ENCODE measurements around the gene ZNF536.

ZNF536 gene

DNA sequence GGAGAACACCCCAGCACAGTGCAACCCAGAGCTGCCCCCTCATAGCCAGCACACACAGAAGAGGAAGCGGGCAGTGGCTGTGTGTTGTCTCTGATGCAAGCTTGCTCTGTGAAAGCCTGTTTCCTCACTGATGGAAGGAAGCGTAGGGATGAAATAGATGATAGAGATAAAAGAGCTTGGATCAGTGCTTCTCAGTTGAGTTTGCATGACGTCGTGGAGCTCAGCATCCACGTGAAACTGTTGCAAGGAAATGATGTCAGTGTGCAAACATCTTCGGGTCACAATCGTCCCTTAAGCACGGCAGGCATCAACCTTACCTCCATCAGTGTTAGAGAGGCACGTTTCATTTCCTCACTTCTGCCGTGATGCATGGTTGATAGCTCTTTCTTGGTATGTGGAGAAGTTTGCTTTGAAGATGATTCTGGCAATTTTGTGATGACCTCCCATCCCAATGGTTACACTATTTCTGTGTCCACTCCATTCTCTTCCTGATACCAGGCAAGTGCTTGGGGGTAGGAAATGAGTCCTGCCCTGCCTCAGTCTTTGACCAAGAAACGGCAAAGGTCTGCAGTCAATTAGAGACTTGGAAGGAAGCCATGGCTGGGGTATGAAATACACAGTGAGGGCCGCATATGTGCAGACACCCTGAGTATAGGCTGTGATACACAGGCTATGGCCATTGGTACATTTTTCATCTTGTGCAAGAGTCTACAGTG, 183.0 kb downstream of the ZNF536 start:
- in situ Hi-C loops (cut with MboI; ENCODE audit: low sequenced_read_pairs) = no loop called here

GRCh38 chr19:30555791-30556110, 183.6 kb downstream of the ZNF536 start:
- in situ Hi-C loops (cut with MboI; ENCODE audit: low sequenced_read_pairs) = no loop called here

DNA sequence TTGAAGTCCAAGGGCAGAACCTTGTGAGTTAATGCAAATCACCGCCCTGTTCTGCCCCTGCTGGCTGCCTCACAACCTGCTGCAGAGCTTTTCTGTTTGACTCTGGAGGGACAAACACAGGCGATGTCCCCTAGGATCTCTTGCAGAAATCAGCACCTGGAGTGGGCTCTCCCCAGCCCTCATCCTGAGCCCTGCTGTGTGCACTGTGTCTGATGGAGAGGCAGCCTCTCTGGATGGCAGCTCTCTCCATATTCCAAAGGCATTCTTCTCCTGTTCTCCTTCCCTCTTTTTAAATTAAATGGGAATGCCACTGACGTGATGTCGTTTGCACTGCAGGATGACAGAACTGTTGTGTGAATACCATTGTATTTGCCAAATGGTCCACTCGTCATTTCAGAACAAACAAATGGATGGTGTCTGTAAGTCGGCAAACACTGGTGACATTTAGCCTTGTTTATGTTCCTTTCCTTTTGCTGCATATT, 184.1 kb downstream of the ZNF536 start:
- in situ Hi-C loops (cut with MboI; ENCODE audit: low sequenced_read_pairs) = no loop called here

DNA sequence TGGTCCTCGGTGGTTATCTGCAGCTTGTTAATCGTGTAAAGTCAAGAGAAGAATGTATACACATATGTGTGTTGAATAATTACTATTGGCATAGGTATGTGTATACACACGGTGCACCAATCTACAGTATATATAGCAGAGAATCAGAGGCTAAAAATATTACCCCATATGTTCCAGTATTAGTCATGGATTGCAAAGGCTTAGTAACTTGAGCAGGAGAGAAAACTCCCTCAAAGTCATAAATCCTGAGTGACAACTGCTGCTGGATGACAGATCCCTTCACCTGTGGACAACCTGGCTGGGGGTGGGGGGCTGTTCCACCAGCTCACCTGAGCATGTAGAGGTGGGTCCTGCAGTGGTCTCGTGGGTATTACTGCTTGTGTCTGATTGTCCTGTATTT, 185.0 kb downstream of the ZNF536 start:
- in situ Hi-C loops (cut with MboI; ENCODE audit: low sequenced_read_pairs) = no loop called here

DNA sequence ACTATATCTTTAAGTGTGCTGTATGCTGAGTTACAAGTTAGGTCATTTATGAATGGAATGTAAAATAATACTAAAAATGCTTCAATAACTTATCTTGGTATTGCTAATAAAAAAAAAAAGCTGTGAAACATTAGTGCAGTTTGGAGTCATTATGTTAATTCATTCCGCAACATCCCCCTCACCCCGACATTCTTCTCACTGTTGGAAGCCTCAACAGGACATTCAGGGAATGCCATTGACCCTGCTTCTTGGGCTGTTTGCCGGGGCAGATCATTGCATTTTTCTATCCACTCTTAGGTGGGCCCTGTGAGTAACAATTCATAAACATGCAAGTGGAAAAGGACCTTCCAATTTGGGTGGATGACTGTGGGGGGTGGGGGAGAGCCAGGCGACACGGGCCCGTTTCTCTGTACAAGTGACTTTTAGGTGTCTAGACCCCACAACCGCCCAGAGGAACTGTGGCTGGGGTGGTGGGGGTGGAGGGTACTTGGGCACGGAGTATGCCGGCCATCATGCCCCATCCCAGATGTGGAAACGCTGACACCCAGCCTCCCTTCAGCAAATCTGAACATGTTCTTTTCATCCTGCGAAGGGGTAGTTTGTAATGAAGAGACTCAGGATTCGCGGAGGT, 185.9 kb downstream of the ZNF536 start:
- in situ Hi-C loops (cut with MboI; ENCODE audit: low sequenced_read_pairs) = no loop called here

- in situ Hi-C loops (cut with MboI; ENCODE audit: low sequenced_read_pairs) = no loop called here
These were observed 186.6 kb downstream of the ZNF536 start for GRCh38 chr19:30558793-30559192.

DNA sequence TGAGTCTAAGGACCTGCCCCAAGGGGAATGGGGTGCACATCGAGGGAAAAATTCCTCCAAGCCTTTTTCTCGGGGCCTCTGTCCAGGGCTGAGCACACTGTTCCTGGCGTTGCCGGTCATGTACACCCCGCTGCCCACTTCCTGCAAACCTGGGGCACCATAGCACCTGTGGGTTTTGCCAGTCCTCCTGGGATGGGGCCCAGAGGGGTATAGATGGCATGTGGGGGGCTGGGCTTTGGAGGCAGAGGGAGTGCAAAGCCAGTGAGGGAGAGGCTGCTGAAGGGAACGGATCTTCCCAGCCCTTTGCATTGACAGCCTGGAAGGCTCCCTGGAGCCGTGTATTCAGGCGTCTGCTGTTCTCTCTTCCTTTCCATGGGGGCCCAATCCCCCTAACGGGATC, 187.3 kb downstream of the ZNF536 start:
- in situ Hi-C loops (cut with MboI; ENCODE audit: low sequenced_read_pairs) = no loop called here

DNA sequence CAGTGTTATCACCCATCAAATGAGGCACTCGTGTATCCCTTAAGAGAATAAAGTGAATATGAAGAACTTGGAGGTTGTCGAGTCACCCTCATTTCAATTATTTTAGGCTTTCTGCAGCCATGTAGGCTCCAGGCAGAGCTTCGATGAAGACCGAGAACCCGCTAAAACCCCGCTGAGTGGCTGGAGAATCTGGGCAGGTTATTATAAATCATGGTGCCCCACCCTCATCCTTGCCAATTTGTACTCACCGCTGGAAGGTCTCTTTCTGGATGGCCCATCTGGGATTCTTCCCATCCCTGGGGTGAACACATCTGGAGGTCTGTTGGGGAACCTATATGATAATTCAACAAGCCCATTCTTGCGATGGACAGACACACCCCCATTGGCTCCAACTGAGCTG, 190.8 kb downstream of the ZNF536 start:
- in situ Hi-C loops (cut with MboI; ENCODE audit: low sequenced_read_pairs) = no loop called here

GRCh38 chr19:30563691-30564090, 191.5 kb downstream of the ZNF536 start:
- in situ Hi-C loops (cut with MboI; ENCODE audit: low sequenced_read_pairs) = no loop called here

DNA sequence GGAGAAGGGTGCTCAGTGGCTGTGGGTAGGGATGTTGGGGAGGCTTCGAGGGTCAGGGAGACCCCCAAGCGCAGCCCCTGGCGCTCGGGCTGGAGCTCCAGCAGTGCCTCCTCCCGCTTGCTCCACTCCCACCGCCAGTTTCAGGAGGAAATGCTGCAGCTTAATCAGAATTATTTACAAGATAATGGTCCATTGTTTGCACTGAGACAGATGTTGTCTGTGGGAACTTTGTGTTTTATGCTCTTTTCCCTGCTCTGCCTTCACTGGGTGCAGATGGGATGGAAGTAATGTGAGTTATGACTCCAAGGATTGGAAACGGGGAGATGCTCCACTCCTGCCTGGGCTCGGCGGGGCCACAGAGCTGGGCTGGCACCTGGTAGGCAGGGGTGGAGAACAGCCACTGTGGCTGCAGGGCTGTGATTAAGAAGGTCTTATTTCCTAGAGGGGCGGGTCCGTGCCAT, 192.4 kb downstream of the ZNF536 start:
- in situ Hi-C loops (cut with MboI; ENCODE audit: low sequenced_read_pairs) = no loop called here

DNA sequence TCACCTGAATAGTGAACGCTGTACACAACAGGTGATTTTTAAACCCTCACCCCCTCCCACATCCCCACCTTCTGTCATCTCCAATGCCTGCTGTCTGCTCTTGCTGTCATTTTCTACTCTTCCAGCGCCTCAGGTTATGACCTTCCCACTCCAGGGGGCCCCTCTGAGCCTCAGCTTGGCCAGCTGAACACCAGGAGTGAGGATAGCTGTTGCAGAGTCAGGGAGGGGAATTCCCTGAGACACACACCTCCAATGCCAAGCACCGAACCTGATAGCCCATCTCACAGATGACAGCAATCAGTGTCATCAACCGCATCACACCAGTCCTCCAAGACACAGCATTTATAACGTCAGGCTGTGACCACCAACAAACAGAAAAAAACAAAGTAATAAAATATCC, 193.5 kb downstream of the ZNF536 start:
- in situ Hi-C loops (cut with MboI; ENCODE audit: low sequenced_read_pairs) = no loop called here

DNA sequence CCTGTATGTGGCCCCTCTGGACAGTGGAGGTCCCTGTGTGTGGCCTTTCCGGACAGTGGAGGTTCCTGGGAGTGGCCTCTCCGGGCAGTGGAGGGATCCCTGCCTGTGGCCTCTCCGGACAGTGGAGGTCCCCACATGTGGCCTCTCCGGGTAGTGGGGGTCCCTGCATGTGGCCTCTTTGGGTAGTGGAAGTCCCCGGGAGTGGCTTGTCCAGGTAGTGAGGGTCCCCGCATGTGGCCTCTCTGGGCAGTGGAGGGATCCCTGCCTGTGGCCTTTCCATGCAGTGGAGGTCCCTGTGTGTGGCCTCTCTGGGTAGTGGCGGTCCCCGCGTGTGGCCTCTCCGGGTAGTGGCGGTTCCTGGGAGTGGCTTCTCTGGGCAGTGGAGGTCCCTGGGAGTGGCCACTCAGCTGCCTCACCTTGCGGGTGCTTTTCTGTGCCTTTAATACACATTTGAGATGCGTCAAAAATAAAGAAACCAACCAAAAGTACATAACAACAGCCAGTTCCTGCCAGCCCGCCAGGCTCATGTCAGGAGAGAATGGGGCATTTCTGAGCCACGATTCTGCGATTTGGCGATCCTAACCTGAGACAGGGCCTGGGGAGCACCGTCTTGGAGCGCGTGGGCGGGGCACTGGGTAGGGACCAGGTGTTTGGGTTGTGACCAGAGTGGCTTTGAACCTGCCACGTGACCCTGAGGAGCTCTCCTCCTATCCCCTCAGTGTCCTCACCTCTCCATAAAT, 194.7 kb downstream of the ZNF536 start:
- in situ Hi-C loops (cut with MboI; ENCODE audit: low sequenced_read_pairs) = no loop called here

GRCh38 chr19:30567536-30568232, 195.5 kb downstream of the ZNF536 start:
- in situ Hi-C loops (cut with MboI; ENCODE audit: low sequenced_read_pairs) = no loop called here

GRCh38 chr19:30570194-30570593, 198.0 kb downstream of the ZNF536 start:
- in situ Hi-C loops (cut with MboI; ENCODE audit: low sequenced_read_pairs) = no loop called here

DNA sequence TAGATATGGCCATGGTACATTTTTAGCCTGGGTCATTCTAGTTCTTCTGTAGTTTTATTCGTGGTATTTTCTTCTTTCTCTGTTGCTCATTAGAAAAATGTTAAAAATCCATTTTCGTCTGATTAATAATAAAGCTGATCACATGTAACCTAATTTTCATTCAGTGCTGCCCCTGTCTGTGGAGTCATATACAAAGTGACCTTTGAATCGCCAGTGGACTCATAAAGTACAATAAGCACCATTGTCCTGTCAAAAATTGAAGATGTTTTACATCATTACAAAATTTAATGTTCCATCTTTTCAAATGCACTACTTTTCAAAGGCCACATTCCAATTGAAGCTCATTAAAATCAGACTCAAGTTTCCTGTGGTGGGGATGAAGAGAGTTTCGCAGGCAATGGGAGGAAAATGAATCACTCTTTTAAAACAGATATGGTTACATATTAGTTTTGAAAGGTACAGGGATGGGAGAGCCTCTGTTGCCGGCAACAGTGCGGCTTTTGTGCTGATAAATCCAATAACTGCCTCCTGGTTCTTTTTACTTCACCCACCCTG, 205.4 kb downstream of the ZNF536 start:
- in situ Hi-C loops (cut with MboI; ENCODE audit: low sequenced_read_pairs) = no loop called here

- in situ Hi-C loops (cut with MboI; ENCODE audit: low sequenced_read_pairs) = no loop called here
These were observed 207.2 kb downstream of the ZNF536 start for GRCh38 chr19:30579419-30579818.

DNA sequence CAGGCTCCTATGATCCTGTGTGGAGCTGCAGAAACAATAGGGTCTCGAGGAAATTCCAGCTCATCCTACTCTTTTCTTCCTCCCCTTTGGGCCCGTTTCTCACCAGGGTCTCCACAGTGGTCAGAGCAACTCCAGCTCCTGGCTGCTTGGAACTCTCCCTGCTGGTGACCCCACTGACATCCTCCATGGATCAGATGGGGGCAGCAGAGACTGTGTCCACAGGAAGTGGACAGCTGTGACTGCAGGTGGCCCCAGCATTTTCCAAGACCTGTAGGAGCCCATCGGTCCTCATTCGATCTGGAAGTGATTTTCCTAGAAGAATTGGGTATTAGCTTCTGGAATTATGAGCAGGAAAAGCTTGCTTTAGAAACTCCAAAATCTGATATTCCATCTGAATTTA, 208.5 kb downstream of the ZNF536 start:
- in situ Hi-C loops (cut with MboI; ENCODE audit: low sequenced_read_pairs) = no loop called here

- in situ Hi-C loops (cut with MboI; ENCODE audit: low sequenced_read_pairs) = no loop called here
These were observed 211.9 kb downstream of the ZNF536 start for GRCh38 chr19:30584090-30584489.

- in situ Hi-C loops (cut with MboI; ENCODE audit: low sequenced_read_pairs) = no loop called here
These were observed 215.7 kb downstream of the ZNF536 start for GRCh38 chr19:30587869-30588268.

- in situ Hi-C loops (cut with MboI; ENCODE audit: low sequenced_read_pairs) = no loop called here
These were observed 218.5 kb downstream of the ZNF536 start for GRCh38 chr19:30590596-30591229.

DNA sequence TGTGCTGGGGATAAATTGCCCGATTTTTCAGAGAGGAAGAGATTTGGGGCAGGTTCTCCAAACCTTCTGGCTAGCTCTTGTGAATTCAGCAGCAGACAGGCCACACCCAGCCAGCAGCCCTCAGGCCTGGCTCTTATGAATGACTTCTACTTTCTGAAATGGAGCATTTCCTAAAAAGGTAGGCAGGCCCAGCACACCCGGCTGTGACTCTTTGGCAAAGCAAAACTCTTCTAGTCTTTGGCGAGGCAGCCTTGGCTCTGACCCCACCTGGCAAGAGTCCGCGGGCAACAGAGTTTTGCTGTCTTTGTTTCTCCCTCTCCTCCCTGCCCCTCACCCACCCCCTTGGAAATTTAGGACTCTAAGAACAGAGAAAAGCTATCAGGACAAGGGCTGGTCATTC, 221.2 kb downstream of the ZNF536 start:
- in situ Hi-C loops (cut with MboI; ENCODE audit: low sequenced_read_pairs) = no loop called here

Data from HL-60/S4 (cell line).